HG03571 (cell line): ENCODE data around the gene PIEZO1.

ENCODE experiments used
- ATAC-seq: cut with Tn5 transposase; IDR thresholded peaks from one replicate; pipeline ENCODE4 v1.9.1; 2021; ENCODE audit not compliant: unreplicated experiment

Gene PIEZO1

GRCh38 chr16:88816736-88817535 is 31.9 kb upstream of the PIEZO1 start:
- no peak for ATAC-seq

DNA sequence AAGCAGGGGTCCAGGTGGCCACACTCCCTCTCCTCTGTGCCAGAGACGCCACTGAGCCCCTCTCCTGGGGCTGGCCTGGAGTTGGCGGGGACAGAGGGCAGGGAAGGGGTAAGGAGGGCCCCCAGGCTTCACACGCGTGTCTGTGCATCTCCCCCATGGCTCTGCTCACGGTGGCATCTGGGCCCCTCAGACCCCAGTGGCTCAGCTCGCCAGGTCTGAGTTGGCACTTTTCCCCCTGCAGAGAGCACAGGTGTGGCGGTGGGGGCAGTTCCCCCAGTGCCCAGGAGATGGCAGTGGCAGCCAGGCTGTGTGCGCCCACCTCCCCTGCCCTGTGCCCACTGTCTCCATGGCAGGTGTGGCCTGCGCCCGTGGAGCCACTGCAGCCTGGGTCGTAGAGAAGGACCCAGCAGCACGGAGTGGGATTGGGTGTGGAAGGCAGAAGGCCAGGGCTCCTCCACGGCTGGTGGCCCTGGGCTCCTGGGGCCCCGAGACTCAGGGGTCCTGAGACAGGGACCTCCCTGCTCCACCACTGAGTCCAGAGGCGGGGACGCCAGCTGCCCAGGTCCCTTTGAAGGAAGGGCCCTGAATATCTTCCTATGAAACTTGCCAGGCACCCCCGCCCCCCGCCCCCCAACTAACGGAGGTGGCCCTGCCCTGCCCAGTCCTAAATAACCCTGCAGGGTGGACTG is 31.0 kb upstream of the PIEZO1 start:
- ATAC-seq: no peak

- no peak for ATAC-seq
Observed at GRCh38 chr16:88815227-88815626, 30.2 kb upstream of the PIEZO1 start.

GRCh38 chr16:88814144-88814502 is 29.1 kb upstream of the PIEZO1 start:
- ATAC-seq: no peak

GRCh38 chr16:88813269-88814143 is 28.5 kb upstream of the PIEZO1 start:
- no peak for ATAC-seq

GRCh38 chr16:88812513-88813268 is 27.7 kb upstream of the PIEZO1 start:
- ATAC-seq: no peak

DNA sequence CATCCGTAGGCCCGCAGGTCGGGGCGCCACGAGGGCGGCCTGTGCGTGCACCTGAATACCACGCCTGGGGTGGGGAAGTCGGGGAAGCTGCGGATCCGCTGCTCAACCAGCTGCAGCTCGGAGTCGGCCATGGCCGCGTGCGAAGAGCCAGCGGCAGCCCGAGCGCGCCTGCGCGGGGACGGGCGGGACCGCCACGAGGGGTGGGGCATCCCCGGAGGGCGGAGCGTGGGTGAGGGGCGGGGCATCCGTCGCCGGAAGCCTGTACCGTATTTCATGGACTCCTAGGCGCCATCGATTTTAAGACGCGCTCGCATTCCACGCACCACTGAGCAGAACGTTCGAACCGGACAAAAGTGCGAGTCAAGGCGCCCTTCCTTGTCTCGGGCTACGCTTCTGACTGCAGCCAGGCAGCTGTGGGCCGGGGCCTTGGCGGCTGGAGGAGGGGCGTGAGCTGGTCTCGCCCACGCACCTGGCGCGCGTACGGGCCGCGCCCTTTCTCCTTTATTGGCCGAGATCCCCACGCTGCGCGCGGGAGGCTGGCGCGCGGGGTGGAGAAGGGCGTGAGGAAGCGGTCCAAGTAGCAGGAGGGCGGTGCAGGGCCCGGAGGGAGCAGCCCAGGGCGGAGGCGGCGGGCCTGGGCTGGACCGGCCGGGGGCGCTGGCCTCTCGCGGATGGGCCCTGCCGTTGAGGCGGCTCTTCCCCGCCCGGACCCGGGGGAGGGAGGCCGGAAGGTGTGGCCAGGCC is 26.9 kb upstream of the PIEZO1 start, which contains the start of gene APRT:
TSS of gene APRT (minus strand) at position 160 of the 744 bp plus-strand sequence. CDS start at position 131, 29 bp downstream.
- ATAC-seq: peak; percentile 64

- peak; percentile 51 for ATAC-seq
Observed at GRCh38 chr16:88810912-88811768, 26.1 kb upstream of the PIEZO1 start.

- ATAC-seq: no peak
Observed at GRCh38 chr16:88810166-88810911, 25.3 kb upstream of the PIEZO1 start.

- no peak for ATAC-seq
Observed at GRCh38 chr16:88809676-88810165, 24.7 kb upstream of the PIEZO1 start.

- no peak for ATAC-seq
Observed at GRCh38 chr16:88809068-88809675, 24.2 kb upstream of the PIEZO1 start.

GRCh38 chr16:88807626-88808453 is 22.8 kb upstream of the PIEZO1 start:
- no peak for ATAC-seq

GRCh38 chr16:88807142-88807625 is 22.2 kb upstream of the PIEZO1 start:
- ATAC-seq: no peak

- ATAC-seq: no peak
Observed at GRCh38 chr16:88806491-88807111, 21.6 kb upstream of the PIEZO1 start.

GRCh38 chr16:88805887-88806393 is 20.9 kb upstream of the PIEZO1 start:
- no peak for ATAC-seq

DNA sequence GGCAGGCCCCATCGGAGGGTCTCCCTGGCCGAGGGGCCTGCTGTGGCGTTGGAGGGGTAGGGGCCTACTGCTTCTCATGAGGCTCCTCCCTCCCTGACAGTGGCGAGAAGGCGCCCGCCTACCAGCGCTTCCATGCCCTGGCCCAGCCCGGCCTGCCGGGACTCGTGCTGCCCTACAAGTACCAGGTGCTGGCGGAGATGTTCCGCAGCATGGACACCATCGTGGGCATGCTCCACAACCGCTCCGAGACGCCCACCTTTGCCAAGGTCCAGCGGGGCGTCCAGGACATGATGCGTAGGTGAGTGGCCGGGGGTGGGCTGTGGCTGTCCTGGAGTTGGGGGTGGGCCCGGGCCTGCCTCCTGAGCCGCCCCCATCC is 20.3 kb upstream of the PIEZO1 start:
- ATAC-seq: no peak
